ENCODE results near the gene RERG.

DNA sequence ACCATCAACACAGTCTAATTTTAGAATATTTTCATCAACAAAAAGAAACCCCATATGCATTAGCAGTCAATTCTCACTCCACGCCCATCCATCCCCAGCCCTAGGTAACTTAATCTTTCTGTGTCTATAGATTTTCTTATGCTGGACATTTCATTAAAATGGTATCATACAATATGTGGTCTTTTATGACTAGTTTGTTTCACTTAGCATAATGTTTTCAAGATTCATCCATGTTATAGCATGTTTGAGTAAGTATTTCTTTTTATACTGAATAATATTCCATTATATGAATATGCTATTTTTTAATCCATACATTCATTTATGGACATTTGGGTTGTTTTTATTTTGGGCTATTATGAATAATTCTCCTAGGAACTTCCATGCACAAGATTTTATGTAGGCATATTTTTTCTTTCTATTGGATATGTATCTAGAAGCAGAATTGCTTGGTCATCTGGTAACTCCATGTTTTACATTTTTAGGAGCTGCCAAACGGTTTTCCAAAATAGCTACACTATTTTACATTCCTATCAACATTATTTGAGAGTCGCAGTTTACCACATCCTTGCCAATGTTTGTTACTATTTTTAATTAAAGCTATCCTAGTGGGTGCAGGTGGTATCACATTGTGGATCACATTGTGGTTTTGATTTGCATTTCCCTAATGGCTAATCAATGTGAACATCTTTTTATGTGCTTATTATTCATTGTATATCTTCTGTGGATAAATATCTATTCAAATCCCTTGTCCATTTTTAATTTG is 49.0 kb downstream of the RERG start:
- TF ChIP-seq, protein P1, sequence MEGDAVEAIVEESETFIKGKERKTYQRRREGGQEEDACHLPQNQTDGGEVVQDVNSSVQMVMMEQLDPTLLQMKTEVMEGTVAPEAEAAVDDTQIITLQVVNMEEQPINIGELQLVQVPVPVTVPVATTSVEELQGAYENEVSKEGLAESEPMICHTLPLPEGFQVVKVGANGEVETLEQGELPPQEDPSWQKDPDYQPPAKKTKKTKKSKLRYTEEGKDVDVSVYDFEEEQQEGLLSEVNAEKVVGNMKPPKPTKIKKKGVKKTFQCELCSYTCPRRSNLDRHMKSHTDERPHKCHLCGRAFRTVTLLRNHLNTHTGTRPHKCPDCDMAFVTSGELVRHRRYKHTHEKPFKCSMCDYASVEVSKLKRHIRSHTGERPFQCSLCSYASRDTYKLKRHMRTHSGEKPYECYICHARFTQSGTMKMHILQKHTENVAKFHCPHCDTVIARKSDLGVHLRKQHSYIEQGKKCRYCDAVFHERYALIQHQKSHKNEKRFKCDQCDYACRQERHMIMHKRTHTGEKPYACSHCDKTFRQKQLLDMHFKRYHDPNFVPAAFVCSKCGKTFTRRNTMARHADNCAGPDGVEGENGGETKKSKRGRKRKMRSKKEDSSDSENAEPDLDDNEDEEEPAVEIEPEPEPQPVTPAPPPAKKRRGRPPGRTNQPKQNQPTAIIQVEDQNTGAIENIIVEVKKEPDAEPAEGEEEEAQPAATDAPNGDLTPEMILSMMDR (IDR thresholded peaks at IDR 0.05) = no peak
- no peak for TF ChIP-seq POLR2A (IDR thresholded peaks at IDR 0.05)
